Vagina (tissue), 2 donors: Measurements from ENCODE around the gene STX11.

Experiments used
- CTCF ChIP-seq, 3 experiments: fragments of 450-650 bp in 2 of 3; fragments of 200-600 bp in 1 of 3; sonication (generic) in 1 of 3; IDR thresholded peaks; one replicate each; pipeline ENCODE4 v1.5.1; 2017 to 2019; ENCODE audit warnings: antibody characterized with exemption in 3 of 3, mild to moderate bottlenecking in 2 of 3, moderate library complexity in 2 of 3
- POLR2A ChIP-seq, 2 donors: fragments of 450-650 bp; IDR thresholded peaks; one replicate each; pipeline ENCODE4 v1.6.1; 2017; ENCODE audit warnings: antibody characterized with exemption in 2 of 2, mild to moderate bottlenecking in 2 of 2, moderate library complexity in 2 of 2

GRCh38 chr6:144123836-144124235, 26.5 kb upstream of the STX11 start:
- TF ChIP-seq POLR2A (IDR thresholded peaks at IDR 0.05) (no peak), CTCF (IDR thresholded peaks at IDR 0.05) (no peak)
